ENCODE measurements around the gene GNAI3. TPM values are rescaled to one million over a fixed set of nuclear protein-coding genes. Genes with fewer than 3 reads are reported as not detected.
A peak's percentile ranks its signal among the peaks of the same experiment; 100 is the strongest.

GNAI3 gene
- total RNA-seq, 1 experiment from 2014 or later, result 6.4 TPM

GRCh38 chr1:109628540-109629321 is 80.3 kb downstream of the GNAI3 start:
- no peaks in the 10 kb centered on the region for H3K9me3 ChIP-seq
- no peaks in the 10 kb centered on the region for H3K27me3 Mint-ChIP-seq (ENCODE audit: insufficient read depth, unreplicated experiment)
- no peak for DNase-seq
- BruUV-seq (replicated peaks), result no TSS peak
- no peak overlapping the region for H3K27ac Mint-ChIP-seq (ENCODE audit: unreplicated experiment)
- ChIA-PET CTCF (interaction anchor here (3.3 kb wide), 1 partner anchor 83 kb away, joined by 36 read pairs; no protein-coding TSS in a partner anchor), POLR2A (no interaction called here)
- no peaks in the 10 kb centered on the region for H3K36me3 ChIP-seq (ENCODE audit: control insufficient read depth, insufficient read depth, low read length)
- no peak overlapping the region for H3K4me3 Mint-ChIP-seq (ENCODE audit: unreplicated experiment)
- H3K4me1 Mint-ChIP-seq (ENCODE audit: low read depth, unreplicated experiment), result no peaks in the 10 kb centered on the region
- H3K27me3 ChIP-seq (replicated peaks; ENCODE audit: control insufficient read depth, insufficient read depth, low read length), result no peaks in the 10 kb centered on the region
- H3K9me3 Mint-ChIP-seq (ENCODE audit: unreplicated experiment), result no peaks in the 10 kb centered on the region
- H3K4me1 ChIP-seq, result no peaks in the 10 kb centered on the region
- H3K36me3 Mint-ChIP-seq (ENCODE audit: insufficient read depth, unreplicated experiment), result peaks cover 4% of the 10 kb centered on the region
- intact Hi-C loops (cut with micrococcal nuclease; ENCODE audit: unreplicated experiment), result no loop called here
- no peak for TF ChIP-seq CTCF (IDR thresholded peaks at IDR 0.05; ENCODE audit: insufficient read depth in 1 of 2, low read depth in 1 of 2, low read length in 1 of 2, severe bottlenecking in 1 of 2, unreplicated experiment in 1 of 2)
- no peak overlapping the region for H3K4me3 ChIP-seq (ENCODE audit: low read depth, low read length)

DNA sequence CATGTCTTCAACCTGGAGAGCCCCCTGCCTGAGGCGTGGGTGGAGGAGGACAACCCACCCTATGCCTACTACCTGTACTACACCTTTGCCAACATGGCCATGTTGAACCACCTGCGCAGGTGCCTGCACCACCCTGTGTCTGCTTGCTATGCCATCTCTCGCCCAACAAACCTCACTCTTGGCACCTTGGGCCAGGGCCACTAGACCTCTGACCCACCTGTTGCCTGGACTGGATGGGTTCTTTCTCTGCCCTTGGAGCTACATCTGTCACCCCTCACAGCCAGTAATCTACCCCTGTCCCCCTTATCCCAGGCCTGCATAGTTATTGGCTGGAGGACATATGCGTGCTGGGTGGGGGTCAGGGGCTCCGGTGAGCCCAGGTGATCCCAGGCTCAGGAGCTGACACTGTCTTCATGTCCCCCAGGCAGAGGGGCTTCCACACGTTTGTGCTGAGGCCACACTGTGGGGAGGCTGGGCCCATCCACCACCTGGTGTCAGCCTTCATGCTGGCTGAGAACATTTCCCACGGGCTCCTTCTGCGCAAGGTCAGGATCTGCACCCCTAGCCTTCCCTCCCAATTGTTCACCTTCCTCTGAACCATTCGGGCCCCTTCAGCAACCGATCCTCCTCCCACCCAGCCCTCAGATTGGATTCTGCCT is 81.1 kb downstream of the GNAI3 start:
- no TSS peak for BruUV-seq (replicated peaks)
- Mint-ChIP-seq H3K4me1 (ENCODE audit: low read depth, unreplicated experiment) (no peaks in the 10 kb centered on the region), H3K36me3 (ENCODE audit: insufficient read depth, unreplicated experiment) (peaks cover 4% of the 10 kb centered on the region), H3K27me3 (ENCODE audit: insufficient read depth, unreplicated experiment) (no peaks in the 10 kb centered on the region), H3K27ac (ENCODE audit: unreplicated experiment) (no peak overlapping the region), H3K9me3 (ENCODE audit: unreplicated experiment) (no peaks in the 10 kb centered on the region), H3K4me3 (ENCODE audit: unreplicated experiment) (no peak overlapping the region)
- no peaks in the 10 kb centered on the region for H3K36me3 ChIP-seq (ENCODE audit: control insufficient read depth, insufficient read depth, low read length)
- no peak overlapping the region for H3K4me3 ChIP-seq (ENCODE audit: low read depth, low read length)
- H3K9me3 ChIP-seq, result no peaks in the 10 kb centered on the region
- intact Hi-C loops (cut with micrococcal nuclease; ENCODE audit: unreplicated experiment), result no loop called here
- ChIA-PET POLR2A (no interaction called here), CTCF (interaction anchor here (1.3 to 3.3 kb wide), 3 partner anchors 9 to 83 kb away, joined by 3 to 36 read pairs (median 14); partner anchors contain the start of gene GNAI3)
- TF ChIP-seq CTCF (IDR thresholded peaks at IDR 0.05; ENCODE audit: insufficient read depth in 1 of 2, low read depth in 1 of 2, low read length in 1 of 2, severe bottlenecking in 1 of 2, unreplicated experiment in 1 of 2), result no peak
- H3K27me3 ChIP-seq (replicated peaks; ENCODE audit: control insufficient read depth, insufficient read depth, low read length), result no peaks in the 10 kb centered on the region
- no peak for DNase-seq
- H3K4me1 ChIP-seq, result no peaks in the 10 kb centered on the region

DNA sequence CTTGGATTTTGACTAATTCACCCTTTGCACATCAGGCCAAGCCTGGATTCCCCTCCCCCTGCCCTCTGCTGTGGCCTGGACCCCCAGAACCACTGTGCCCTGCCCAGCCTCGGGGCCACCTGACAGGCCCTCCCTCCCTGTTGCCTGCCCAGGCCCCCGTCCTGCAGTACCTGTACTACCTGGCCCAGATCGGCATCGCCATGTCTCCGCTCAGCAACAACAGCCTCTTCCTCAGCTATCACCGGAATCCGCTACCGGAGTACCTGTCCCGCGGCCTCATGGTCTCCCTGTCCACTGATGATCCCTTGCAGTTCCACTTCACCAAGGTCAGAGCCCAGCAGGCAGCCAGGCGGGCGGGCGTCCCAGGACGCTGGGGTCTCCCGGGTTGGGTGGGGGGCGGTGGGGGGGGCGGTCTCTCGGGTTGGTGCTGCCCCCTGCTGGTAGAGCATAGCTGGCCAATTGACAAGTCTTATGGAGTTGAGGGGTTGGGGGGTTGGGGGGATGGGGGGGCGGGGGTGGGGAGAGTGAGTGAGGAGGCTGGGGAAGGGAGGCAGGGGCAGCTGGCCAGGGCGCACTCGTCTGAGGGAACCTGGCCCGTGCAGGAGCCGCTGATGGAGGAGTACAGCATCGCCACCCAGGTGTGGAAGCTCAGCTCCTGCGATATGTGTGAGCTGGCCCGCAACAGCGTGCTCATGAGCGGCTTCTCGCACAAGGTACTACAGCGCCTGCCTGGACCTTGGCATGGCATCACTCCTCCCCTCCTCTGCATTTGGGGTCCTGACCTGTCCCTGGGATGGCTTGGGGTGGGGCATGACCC is 81.9 kb downstream of the GNAI3 start:
- no peaks in the 10 kb centered on the region for H3K27me3 Mint-ChIP-seq (ENCODE audit: insufficient read depth, unreplicated experiment)
- H3K4me3 Mint-ChIP-seq (ENCODE audit: unreplicated experiment), result no peak overlapping the region
- intact Hi-C loops (cut with micrococcal nuclease; ENCODE audit: unreplicated experiment), result no loop called here
- no peaks in the 10 kb centered on the region for H3K9me3 Mint-ChIP-seq (ENCODE audit: unreplicated experiment)
- no TSS peak for BruUV-seq (replicated peaks)
- CTCF ChIA-PET, result interaction anchor here (0.5 to 3.3 kb wide), 6 partner anchors 10 to 231 kb away, joined by 3 to 36 read pairs (median 10); partner anchors contain the start of gene GNAI3
- no peaks in the 10 kb centered on the region for H3K27me3 ChIP-seq (replicated peaks; ENCODE audit: control insufficient read depth, insufficient read depth, low read length)
- H3K27ac Mint-ChIP-seq (ENCODE audit: unreplicated experiment), result no peak overlapping the region
- POLR2A ChIA-PET, result no interaction called here
- peak in 1 of 2 experiments; percentile 30 for DNase-seq
- H3K4me1 Mint-ChIP-seq (ENCODE audit: low read depth, unreplicated experiment), result no peaks in the 10 kb centered on the region
- TF ChIP-seq CTCF (IDR thresholded peaks at IDR 0.05; ENCODE audit: insufficient read depth in 1 of 2, low read depth in 1 of 2, low read length in 1 of 2, severe bottlenecking in 1 of 2, unreplicated experiment in 1 of 2), result peak in 1 of 2 experiments; percentile 33
- no peaks in the 10 kb centered on the region for H3K4me1 ChIP-seq
- H3K36me3 ChIP-seq (ENCODE audit: control insufficient read depth, insufficient read depth, low read length), result no peaks in the 10 kb centered on the region
- H3K36me3 Mint-ChIP-seq (ENCODE audit: insufficient read depth, unreplicated experiment), result peaks cover 4% of the 10 kb centered on the region
- no peaks in the 10 kb centered on the region for H3K9me3 ChIP-seq
- H3K4me3 ChIP-seq (ENCODE audit: low read depth, low read length), result no peak overlapping the region

Measured in Caco-2 (cell line).